Measurements from ENCODE around the gene FGF14.

FGF14 gene

GRCh38 chr13:102359264-102359663 is 42.6 kb downstream of the FGF14 start (continued):
- TF ChIP-seq, protein P1, sequence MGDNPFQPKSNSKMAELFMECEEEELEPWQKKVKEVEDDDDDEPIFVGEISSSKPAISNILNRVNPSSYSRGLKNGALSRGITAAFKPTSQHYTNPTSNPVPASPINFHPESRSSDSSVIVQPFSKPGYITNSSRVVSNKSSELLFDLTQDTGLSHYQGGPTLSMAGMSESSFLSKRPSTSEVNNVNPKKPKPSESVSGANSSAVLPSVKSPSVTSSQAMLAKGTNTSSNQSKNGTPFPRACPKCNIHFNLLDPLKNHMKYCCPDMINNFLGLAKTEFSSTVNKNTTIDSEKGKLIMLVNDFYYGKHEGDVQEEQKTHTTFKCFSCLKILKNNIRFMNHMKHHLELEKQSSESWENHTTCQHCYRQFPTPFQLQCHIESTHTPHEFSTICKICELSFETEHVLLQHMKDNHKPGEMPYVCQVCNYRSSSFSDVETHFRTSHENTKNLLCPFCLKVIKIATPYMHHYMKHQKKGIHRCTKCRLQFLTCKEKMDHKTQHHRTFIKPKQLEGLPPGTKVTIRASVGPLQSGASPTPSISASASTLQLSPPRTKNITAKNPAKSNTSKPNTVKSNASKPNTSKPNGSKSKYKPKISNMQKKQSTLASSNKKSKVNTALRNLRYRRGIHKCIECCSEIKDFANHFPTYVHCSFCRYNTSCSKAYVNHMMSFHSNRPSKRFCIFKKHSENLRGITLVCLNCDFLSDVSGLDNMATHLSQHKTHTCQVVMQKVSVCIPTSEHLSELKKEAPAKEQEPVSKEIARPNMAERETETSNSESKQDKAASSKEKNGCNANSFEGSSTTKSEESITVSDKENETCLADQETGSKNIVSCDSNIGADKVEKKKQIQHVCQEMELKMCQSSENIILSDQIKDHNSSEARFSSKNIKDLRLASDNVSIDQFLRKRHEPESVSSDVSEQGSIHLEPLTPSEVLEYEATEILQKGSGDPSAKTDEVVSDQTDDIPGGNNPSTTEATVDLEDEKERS (tag by site-specific recombination; IDR thresholded peaks at IDR 0.05): no peak
- TF ChIP-seq KLF9 (tag by site-specific recombination; IDR thresholded peaks at IDR 0.05; ENCODE audit: low read depth) (no peak), BCL11A (tag by site-specific recombination; IDR thresholded peaks at IDR 0.05; ENCODE audit: low read depth) (no peak), KLF8 (tag by site-specific recombination; IDR thresholded peaks at IDR 0.05) (no peak), HOXA7 (CRISPR knock-in tag; IDR thresholded peaks at IDR 0.05; ENCODE audit: borderline replicate concordance) (no peak), KLF7 (tag by site-specific recombination; IDR thresholded peaks at IDR 0.05; ENCODE audit: borderline replicate concordance) (no peak), ZNF830 (tag by site-specific recombination; IDR thresholded peaks at IDR 0.05; ENCODE audit: low read depth) (no peak), GLI4 (tag by site-specific recombination; IDR thresholded peaks at IDR 0.05) (no peak), SP2 (tag by site-specific recombination; IDR thresholded peaks at IDR 0.05) (no peak), ZNF707 (tag by site-specific recombination; IDR thresholded peaks at IDR 0.05) (no peak)
- TF ChIP-seq, protein P2, sequence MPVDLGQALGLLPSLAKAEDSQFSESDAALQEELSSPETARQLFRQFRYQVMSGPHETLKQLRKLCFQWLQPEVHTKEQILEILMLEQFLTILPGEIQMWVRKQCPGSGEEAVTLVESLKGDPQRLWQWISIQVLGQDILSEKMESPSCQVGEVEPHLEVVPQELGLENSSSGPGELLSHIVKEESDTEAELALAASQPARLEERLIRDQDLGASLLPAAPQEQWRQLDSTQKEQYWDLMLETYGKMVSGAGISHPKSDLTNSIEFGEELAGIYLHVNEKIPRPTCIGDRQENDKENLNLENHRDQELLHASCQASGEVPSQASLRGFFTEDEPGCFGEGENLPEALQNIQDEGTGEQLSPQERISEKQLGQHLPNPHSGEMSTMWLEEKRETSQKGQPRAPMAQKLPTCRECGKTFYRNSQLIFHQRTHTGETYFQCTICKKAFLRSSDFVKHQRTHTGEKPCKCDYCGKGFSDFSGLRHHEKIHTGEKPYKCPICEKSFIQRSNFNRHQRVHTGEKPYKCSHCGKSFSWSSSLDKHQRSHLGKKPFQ (tag by site-specific recombination; IDR thresholded peaks at IDR 0.05): no peak

GRCh38 chr13:102355251-102355650 is 46.6 kb downstream of the FGF14 start:
- no peak overlapping the region for H3K27ac ChIP-seq (ENCODE audit: extremely low read depth, low read depth, low read length)
- ChIA-PET POLR2A (no interaction called here), CTCF (no interaction called here)
- no peaks in the 10 kb centered on the region for H3K36me3 ChIP-seq (ENCODE audit: control insufficient read depth in 2 of 2, insufficient read depth in 1 of 2, low read length in 2 of 2)
- TF ChIP-seq ZNF792 (tag by site-specific recombination; IDR thresholded peaks at IDR 0.05) (no peak), KLF9 (tag by site-specific recombination; IDR thresholded peaks at IDR 0.05; ENCODE audit: low read depth) (no peak), ZNF677 (tag by site-specific recombination; IDR thresholded peaks at IDR 0.05) (no peak), GLIS1 (tag by site-specific recombination; IDR thresholded peaks at IDR 0.05) (no peak), ZNF132 (tag by site-specific recombination; IDR thresholded peaks at IDR 0.05; ENCODE audit: borderline replicate concordance) (no peak), ZNF157 (tag by site-specific recombination; IDR thresholded peaks at IDR 0.05) (no peak), ZNF585B (tag by site-specific recombination; IDR thresholded peaks at IDR 0.05) (no peak), ZNF112 (tag by site-specific recombination; IDR thresholded peaks at IDR 0.05) (no peak), ZNF155 (tag by site-specific recombination; IDR thresholded peaks at IDR 0.05) (no peak), WT1 (tag by site-specific recombination; IDR thresholded peaks at IDR 0.05) (no peak)
- TF ChIP-seq, protein P3, sequence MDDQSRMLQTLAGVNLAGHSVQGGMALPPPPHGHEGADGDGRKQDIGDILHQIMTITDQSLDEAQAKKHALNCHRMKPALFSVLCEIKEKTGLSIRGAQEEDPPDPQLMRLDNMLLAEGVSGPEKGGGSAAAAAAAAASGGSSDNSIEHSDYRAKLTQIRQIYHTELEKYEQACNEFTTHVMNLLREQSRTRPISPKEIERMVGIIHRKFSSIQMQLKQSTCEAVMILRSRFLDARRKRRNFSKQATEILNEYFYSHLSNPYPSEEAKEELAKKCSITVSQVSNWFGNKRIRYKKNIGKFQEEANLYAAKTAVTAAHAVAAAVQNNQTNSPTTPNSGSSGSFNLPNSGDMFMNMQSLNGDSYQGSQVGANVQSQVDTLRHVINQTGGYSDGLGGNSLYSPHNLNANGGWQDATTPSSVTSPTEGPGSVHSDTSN (CRISPR knock-in tag; IDR thresholded peaks at IDR 0.05): no peak
- TF ChIP-seq, protein P4, sequence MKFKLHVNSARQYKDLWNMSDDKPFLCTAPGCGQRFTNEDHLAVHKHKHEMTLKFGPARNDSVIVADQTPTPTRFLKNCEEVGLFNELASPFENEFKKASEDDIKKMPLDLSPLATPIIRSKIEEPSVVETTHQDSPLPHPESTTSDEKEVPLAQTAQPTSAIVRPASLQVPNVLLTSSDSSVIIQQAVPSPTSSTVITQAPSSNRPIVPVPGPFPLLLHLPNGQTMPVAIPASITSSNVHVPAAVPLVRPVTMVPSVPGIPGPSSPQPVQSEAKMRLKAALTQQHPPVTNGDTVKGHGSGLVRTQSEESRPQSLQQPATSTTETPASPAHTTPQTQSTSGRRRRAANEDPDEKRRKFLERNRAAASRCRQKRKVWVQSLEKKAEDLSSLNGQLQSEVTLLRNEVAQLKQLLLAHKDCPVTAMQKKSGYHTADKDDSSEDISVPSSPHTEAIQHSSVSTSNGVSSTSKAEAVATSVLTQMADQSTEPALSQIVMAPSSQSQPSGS (tag by site-specific recombination; IDR thresholded peaks at IDR 0.05; ENCODE audit: low read depth): no peak
- TF ChIP-seq, protein P5, sequence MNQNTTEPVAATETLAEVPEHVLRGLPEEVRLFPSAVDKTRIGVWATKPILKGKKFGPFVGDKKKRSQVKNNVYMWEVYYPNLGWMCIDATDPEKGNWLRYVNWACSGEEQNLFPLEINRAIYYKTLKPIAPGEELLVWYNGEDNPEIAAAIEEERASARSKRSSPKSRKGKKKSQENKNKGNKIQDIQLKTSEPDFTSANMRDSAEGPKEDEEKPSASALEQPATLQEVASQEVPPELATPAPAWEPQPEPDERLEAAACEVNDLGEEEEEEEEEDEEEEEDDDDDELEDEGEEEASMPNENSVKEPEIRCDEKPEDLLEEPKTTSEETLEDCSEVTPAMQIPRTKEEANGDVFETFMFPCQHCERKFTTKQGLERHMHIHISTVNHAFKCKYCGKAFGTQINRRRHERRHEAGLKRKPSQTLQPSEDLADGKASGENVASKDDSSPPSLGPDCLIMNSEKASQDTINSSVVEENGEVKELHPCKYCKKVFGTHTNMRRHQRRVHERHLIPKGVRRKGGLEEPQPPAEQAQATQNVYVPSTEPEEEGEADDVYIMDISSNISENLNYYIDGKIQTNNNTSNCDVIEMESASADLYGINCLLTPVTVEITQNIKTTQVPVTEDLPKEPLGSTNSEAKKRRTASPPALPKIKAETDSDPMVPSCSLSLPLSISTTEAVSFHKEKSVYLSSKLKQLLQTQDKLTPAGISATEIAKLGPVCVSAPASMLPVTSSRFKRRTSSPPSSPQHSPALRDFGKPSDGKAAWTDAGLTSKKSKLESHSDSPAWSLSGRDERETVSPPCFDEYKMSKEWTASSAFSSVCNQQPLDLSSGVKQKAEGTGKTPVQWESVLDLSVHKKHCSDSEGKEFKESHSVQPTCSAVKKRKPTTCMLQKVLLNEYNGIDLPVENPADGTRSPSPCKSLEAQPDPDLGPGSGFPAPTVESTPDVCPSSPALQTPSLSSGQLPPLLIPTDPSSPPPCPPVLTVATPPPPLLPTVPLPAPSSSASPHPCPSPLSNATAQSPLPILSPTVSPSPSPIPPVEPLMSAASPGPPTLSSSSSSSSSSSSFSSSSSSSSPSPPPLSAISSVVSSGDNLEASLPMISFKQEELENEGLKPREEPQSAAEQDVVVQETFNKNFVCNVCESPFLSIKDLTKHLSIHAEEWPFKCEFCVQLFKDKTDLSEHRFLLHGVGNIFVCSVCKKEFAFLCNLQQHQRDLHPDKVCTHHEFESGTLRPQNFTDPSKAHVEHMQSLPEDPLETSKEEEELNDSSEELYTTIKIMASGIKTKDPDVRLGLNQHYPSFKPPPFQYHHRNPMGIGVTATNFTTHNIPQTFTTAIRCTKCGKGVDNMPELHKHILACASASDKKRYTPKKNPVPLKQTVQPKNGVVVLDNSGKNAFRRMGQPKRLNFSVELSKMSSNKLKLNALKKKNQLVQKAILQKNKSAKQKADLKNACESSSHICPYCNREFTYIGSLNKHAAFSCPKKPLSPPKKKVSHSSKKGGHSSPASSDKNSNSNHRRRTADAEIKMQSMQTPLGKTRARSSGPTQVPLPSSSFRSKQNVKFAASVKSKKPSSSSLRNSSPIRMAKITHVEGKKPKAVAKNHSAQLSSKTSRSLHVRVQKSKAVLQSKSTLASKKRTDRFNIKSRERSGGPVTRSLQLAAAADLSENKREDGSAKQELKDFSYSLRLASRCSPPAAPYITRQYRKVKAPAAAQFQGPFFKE (tag by site-specific recombination; IDR thresholded peaks at IDR 0.05; ENCODE audit: borderline replicate concordance): no peak
- TF ChIP-seq, protein P6, sequence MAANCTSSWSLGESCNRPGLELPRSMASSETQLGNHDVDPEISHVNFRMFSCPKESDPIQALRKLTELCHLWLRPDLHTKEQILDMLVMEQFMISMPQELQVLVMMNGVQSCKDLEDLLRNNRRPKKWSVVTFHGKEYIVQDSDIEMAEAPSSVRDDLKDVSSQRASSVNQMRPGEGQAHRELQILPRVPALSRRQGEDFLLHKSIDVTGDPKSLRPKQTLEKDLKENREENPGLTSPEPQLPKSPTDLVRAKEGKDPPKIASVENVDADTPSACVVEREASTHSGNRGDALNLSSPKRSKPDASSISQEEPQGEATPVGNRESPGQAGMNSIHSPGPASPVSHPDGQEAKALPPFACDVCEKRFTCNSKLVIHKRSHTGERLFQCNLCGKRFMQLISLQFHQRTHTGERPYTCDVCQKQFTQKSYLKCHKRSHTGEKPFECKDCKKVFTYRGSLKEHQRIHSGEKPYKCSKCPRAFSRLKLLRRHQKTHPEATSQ (tag by site-specific recombination; IDR thresholded peaks at IDR 0.05): no peak
- H3K9me3 ChIP-seq (ENCODE audit: control insufficient read depth, insufficient read depth, low read depth, low read length): no peaks in the 10 kb centered on the region
- no peak overlapping the region for H3K4me3 ChIP-seq (ENCODE audit: low read depth, low read length)
- H3K4me1 ChIP-seq (ENCODE audit: control insufficient read depth, insufficient read depth, low read length): no peaks in the 10 kb centered on the region
